ENCODE data around the gene NMT2. TPM values are rescaled to one million over a fixed set of nuclear protein-coding genes. Genes with fewer than 3 reads are reported as not detected.

The NMT2 gene
- total RNA-seq, 1 experiment from 2014 or later, result 26.1 TPM

DNA sequence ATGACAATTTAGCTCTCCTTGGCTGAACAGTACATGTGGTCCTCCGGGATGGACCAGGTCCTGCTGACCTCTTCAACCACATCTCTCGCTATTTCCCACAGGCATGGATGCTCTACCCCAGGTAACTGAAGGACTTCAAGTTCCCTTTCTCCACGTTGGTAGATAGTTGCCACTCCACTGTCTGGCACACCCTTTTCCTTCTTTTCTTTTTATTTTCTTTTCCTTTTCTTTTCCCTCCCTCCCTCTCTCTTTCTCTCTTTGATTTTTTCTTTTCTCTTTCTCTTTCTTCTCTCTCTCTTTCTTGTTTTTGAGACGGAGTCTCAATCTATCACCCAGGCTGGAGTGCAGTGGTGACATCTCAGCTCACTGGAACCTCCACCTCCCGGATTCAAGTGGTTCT, 77.1 kb downstream of the NMT2 start:
- Histone ChIP-seq H3K4me3 (replicated peaks in 1 of 2; ENCODE audit: low read depth in 1 of 2, low read length in 2 of 2) (no peak overlapping the region), H3K27me3 (ENCODE audit: insufficient read depth, low read length) (no peaks in the 10 kb centered on the region), H3K9me3 (ENCODE audit: control insufficient read depth in 1 of 2, insufficient read depth in 1 of 2, low read depth in 1 of 2, low read length in 2 of 2) (no peaks in the 10 kb centered on the region), H3K4me2 (ENCODE audit: low read length) (no peak overlapping the region), H3K9ac (ENCODE audit: low read length) (no peak overlapping the region), H3K27ac (ENCODE audit: low read depth, low read length) (no peak overlapping the region), H2AFZ (ENCODE audit: low read depth, low read length, poor library complexity, severe bottlenecking) (no peak overlapping the region), H3K36me3 (ENCODE audit: control insufficient read depth in 1 of 2, insufficient read depth in 2 of 2, low read length in 2 of 2) (no peaks in the 10 kb centered on the region), H3K9me2 (ENCODE audit: insufficient read depth) (no peaks in the 10 kb centered on the region), H3K4me1 (ENCODE audit: control insufficient read depth in 1 of 2, insufficient read depth in 2 of 2, low read length in 2 of 2) (peaks cover 2 to 7% of the 10 kb centered on the region in 2 experiments), H3K79me2 (ENCODE audit: insufficient read depth, low read length) (no peaks in the 10 kb centered on the region), H4K20me1 (ENCODE audit: insufficient read depth) (no peaks in the 10 kb centered on the region)
- BruUV-seq (replicated peaks), result no TSS peak
- ATAC-seq (no peak), DNase-seq (ENCODE audit: low read depth, low spot score) (no peak)
- CTCF ChIA-PET, result interaction anchor here (0.7 kb wide), 1 partner anchor 135 kb away, joined by 3 read pairs; no protein-coding TSS in a partner anchor
- no peak for TF ChIP-seq TCF7L2 (IDR thresholded peaks at IDR 0.05; ENCODE audit: borderline replicate concordance, extremely low read depth, insufficient read depth, insufficient read length)
- no peak for TF ChIP-seq CBX3 (IDR thresholded peaks at IDR 0.05; ENCODE audit: low read depth)
- no peak for TF ChIP-seq SIN3A (IDR thresholded peaks at IDR 0.05; ENCODE audit: low read depth)
- no peak for TF ChIP-seq POLR2A (IDR thresholded peaks at IDR 0.05; ENCODE audit: borderline replicate concordance, extremely low read depth, insufficient read depth, insufficient read length)
- TF ChIP-seq POLR2AphosphoS5 (IDR thresholded peaks at IDR 0.05; ENCODE audit: low read depth, low read length), result no peak
- TF ChIP-seq, protein P1, sequence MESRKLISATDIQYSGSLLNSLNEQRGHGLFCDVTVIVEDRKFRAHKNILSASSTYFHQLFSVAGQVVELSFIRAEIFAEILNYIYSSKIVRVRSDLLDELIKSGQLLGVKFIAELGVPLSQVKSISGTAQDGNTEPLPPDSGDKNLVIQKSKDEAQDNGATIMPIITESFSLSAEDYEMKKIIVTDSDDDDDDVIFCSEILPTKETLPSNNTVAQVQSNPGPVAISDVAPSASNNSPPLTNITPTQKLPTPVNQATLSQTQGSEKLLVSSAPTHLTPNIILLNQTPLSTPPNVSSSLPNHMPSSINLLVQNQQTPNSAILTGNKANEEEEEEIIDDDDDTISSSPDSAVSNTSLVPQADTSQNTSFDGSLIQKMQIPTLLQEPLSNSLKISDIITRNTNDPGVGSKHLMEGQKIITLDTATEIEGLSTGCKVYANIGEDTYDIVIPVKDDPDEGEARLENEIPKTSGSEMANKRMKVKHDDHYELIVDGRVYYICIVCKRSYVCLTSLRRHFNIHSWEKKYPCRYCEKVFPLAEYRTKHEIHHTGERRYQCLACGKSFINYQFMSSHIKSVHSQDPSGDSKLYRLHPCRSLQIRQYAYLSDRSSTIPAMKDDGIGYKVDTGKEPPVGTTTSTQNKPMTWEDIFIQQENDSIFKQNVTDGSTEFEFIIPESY (IDR thresholded peaks at IDR 0.05; ENCODE audit: extremely low read depth, insufficient replicate concordance, low read length), result no peak
- TF ChIP-seq CEBPB (IDR thresholded peaks at IDR 0.05; ENCODE audit: low read depth), result no peak
- RAD21 ChIA-PET (ENCODE audit: low non-redundant PET in 1 of 2, low total read pairs in 2 of 2, uncharacterized antibody in 2 of 2, unreplicated experiment in 2 of 2), result no interaction called here
- intact Hi-C loops (cut with micrococcal nuclease), result no loop called here
- POLR2A ChIA-PET, result no interaction called here
